ENCODE data around the gene B3GNT9. TPM values are rescaled to one million over a fixed set of nuclear protein-coding genes. Genes with fewer than 3 reads are reported as not detected.

The B3GNT9 gene
- total and polyA plus RNA-seq, 2 of the 8 experiments (the other 6 are each of a cell fraction or from before 2014, with no cell fraction given): 3.5 to 9.0 TPM

- TF ChIP-seq, protein P1, sequence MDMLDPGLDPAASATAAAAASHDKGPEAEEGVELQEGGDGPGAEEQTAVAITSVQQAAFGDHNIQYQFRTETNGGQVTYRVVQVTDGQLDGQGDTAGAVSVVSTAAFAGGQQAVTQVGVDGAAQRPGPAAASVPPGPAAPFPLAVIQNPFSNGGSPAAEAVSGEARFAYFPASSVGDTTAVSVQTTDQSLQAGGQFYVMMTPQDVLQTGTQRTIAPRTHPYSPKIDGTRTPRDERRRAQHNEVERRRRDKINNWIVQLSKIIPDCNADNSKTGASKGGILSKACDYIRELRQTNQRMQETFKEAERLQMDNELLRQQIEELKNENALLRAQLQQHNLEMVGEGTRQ (IDR thresholded peaks at IDR 0.05; ENCODE audit: low read length): no peak
- no peak for TF ChIP-seq GABPA (IDR thresholded peaks at IDR 0.05; ENCODE audit: borderline replicate concordance, insufficient read depth, low read length)
- peak; percentile 71 for TF ChIP-seq RNF2 (IDR thresholded peaks at IDR 0.05; ENCODE audit: borderline replicate concordance, low read depth, low read length, missing control alignments, poor library complexity, severe bottlenecking)
- no peak for TF ChIP-seq RBBP5 (IDR thresholded peaks at IDR 0.05; ENCODE audit: borderline replicate concordance, low read depth, low read length)
- no peak for TF ChIP-seq CBX8 (IDR thresholded peaks at IDR 0.05; ENCODE audit: borderline replicate concordance, low read depth, low read length)
Measured at GRCh38 chr16:67184453-67184994, 33.7 kb upstream of the B3GNT9 start (continued).
